OCI-LY1 (cell line): ENCODE results near the gene SH3BP4.

Experiments used
- EZH2 ChIP-seq: fragments of 200-600 bp; sonication (generic), shearing (Covaris generic); IDR thresholded peaks from 2 replicates; pipeline ENCODE4 v1.8.0; 2017; ENCODE audit warnings: borderline replicate concordance, mixed run types, mild to moderate bottlenecking, antibody characterized with exemption, low read length, moderate library complexity, mixed read lengths
- TF ChIP-seq, protein P1 (sequence below): fragments of 200-600 bp; sonication (generic), shearing (Covaris generic); IDR thresholded peaks from 2 replicates; pipeline ENCODE4 v1.5.1; 2017; ENCODE audit warnings: mild to moderate bottlenecking, antibody characterized with exemption, low read length, moderate library complexity, mixed read lengths

DNA sequence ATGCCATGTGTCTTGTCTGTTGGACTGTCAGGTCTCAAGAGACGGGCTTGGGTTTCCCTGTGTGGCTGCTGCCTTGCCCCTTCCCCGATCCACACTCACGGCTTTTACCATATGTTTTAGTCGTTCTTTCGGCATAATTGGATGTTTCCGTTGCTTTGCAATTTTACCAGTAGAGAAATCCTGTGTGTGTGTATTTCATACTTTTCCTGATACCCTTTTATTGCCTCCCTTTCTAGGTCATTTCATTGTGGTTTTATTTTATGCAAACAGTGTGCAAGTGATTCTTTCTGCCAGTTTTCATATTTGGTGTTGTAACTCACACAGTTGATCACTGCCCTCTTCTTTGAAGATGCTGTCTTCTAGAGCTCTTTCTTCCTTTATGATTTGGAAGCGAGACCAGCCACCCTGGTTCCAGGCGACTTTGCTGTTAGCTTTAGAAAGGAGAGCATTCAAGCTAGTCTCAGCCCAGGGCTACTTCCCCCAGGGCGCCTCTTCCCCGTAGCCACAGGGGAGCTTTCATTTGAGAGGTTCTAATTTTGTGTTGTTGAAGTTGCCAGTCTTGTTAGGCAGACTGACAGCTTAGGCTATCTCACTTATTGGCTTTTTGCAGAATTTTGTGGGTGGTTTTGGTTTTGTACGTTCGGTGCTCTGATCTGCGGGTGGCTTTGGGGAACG, 17.0 kb downstream of the SH3BP4 start:
- TF ChIP-seq, protein P1, sequence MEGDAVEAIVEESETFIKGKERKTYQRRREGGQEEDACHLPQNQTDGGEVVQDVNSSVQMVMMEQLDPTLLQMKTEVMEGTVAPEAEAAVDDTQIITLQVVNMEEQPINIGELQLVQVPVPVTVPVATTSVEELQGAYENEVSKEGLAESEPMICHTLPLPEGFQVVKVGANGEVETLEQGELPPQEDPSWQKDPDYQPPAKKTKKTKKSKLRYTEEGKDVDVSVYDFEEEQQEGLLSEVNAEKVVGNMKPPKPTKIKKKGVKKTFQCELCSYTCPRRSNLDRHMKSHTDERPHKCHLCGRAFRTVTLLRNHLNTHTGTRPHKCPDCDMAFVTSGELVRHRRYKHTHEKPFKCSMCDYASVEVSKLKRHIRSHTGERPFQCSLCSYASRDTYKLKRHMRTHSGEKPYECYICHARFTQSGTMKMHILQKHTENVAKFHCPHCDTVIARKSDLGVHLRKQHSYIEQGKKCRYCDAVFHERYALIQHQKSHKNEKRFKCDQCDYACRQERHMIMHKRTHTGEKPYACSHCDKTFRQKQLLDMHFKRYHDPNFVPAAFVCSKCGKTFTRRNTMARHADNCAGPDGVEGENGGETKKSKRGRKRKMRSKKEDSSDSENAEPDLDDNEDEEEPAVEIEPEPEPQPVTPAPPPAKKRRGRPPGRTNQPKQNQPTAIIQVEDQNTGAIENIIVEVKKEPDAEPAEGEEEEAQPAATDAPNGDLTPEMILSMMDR = no peak
- no peak for TF ChIP-seq EZH2
